CD14-positive monocyte (primary cell): Measurements from ENCODE around the gene CGN. TPM values are rescaled to one million over a fixed set of nuclear protein-coding genes. Genes with fewer than 3 reads are reported as not detected.

Experiments
- DNase-seq, 3 donors: peaks; one replicate each; pipeline ENCODE4 v3.0.0-alpha.2; 2011 to 2022
- H2AFZ ChIP-seq: 2 replicates; pipeline ENCODE4 v1.6.0; 2012; ENCODE audit warnings: mild to moderate bottlenecking, low read depth, low read length, inconsistent platforms; ENCODE audit not compliant: insufficient read depth, poor library complexity, severe bottlenecking
- H3K27ac ChIP-seq, 2 donors: 1 replicate in 1 of 2; 2 replicates in 1 of 2; pipeline ENCODE4 v1.5.1; 2012 to 2013; ENCODE audit warnings: low read length in 2 of 2, control low read depth in 1 of 2, inconsistent platforms in 1 of 2, low read depth in 1 of 2, mild to moderate bottlenecking in 1 of 2
- H3K27me3 ChIP-seq, 2 donors: one replicate each; pipeline versions ENCODE4 v1.6.0 to v1.6.1; 2011 to 2013; ENCODE audit warnings: low read length in 2 of 2; ENCODE audit not compliant: control insufficient read depth in 2 of 2, insufficient read depth in 2 of 2
- H3K36me3 ChIP-seq, 2 donors: replicated peaks in 1 of 2; 1 replicate in 1 of 2; 2 replicates in 1 of 2; pipeline versions ENCODE4 v1.5.1 to v1.6.1; 2012 to 2013; ENCODE audit warnings: low read length in 2 of 2, control low read depth in 1 of 2, inconsistent platforms in 1 of 2, mild to moderate bottlenecking in 1 of 2; ENCODE audit not compliant: insufficient read depth in 2 of 2, control insufficient read depth in 1 of 2
- H3K4me1 ChIP-seq, 2 donors: 1 replicate in 1 of 2; 2 replicates in 1 of 2; pipeline versions ENCODE4 v1.5.1 to v1.6.1; 2012 to 2013; ENCODE audit warnings: low read length in 2 of 2, control low read depth in 1 of 2, inconsistent platforms in 1 of 2, mild to moderate bottlenecking in 1 of 2, moderate library complexity in 1 of 2; ENCODE audit not compliant: insufficient read depth in 2 of 2, control insufficient read depth in 1 of 2
- H3K4me2 ChIP-seq: replicated peaks from 2 replicates; pipeline ENCODE3; 2012; ENCODE audit warnings: low read length, moderate library complexity, mild to moderate bottlenecking; ENCODE audit not compliant: poor library complexity, severe bottlenecking; ENCODE audit errors: extremely low read depth
- H3K4me3 ChIP-seq, 3 experiments: fragments of 200-600 bp in 1 of 3; sonication (generic) in 1 of 3; replicated peaks in 1 of 3; 1 replicate in 2 of 3; 2 replicates in 1 of 3; pipeline ENCODE4 v1.5.1; 2011 to 2013; ENCODE audit warnings: low read length in 3 of 3, mild to moderate bottlenecking in 3 of 3, control low read depth in 2 of 3, low read depth in 2 of 3, inconsistent platforms in 1 of 3, moderate library complexity in 1 of 3
- H3K79me2 ChIP-seq: 2 replicates; pipeline ENCODE4 v1.6.0; 2012; ENCODE audit warnings: mild to moderate bottlenecking, control low read depth, inconsistent platforms, low read length, moderate library complexity; ENCODE audit not compliant: insufficient read depth
- H3K9ac ChIP-seq: 2 replicates; pipeline ENCODE4 v1.6.0; 2017; ENCODE audit warnings: low read length, mild to moderate bottlenecking; ENCODE audit not compliant: insufficient read depth, poor library complexity, severe bottlenecking
- H3K9me3 ChIP-seq, 2 donors: replicated peaks in 1 of 2; 1 replicate in 1 of 2; 2 replicates in 1 of 2; pipeline versions ENCODE4 v1.5.1 to v1.6.1; 2012 to 2013; ENCODE audit warnings: low read length in 2 of 2, control low read depth in 1 of 2; ENCODE audit not compliant: control insufficient read depth in 1 of 2, insufficient read depth in 1 of 2
- H4K20me1 ChIP-seq: 2 replicates; pipeline ENCODE4 v1.6.0; 2012; ENCODE audit warnings: mild to moderate bottlenecking, low read length, control low read depth, moderate library complexity; ENCODE audit not compliant: insufficient read depth
- H3K27ac Mint-ChIP-seq, 7 donors: one replicate each; pipeline ENCODE4 v1.8.0; 2020; ENCODE audit warnings: mild to moderate bottlenecking in 7 of 7, mixed read lengths in 7 of 7, moderate library complexity in 6 of 7, inconsistent platforms in 2 of 7
- H3K27me3 Mint-ChIP-seq, 3 donors: one replicate each; pipeline ENCODE4 v1.8.0; 2021 to 2022; ENCODE audit warnings: low read depth in 3 of 3, mild to moderate bottlenecking in 3 of 3, mixed read lengths in 3 of 3, moderate library complexity in 3 of 3, inconsistent platforms in 1 of 3
- H3K36me3 Mint-ChIP-seq, 2 donors: one replicate each; pipeline ENCODE4 v1.8.0; 2020; ENCODE audit warnings: mixed read lengths in 2 of 2, inconsistent platforms in 1 of 2, mild to moderate bottlenecking in 1 of 2
- H3K4me1 Mint-ChIP-seq: one replicate; pipeline ENCODE4 v1.8.0; 2020; ENCODE audit warnings: mild to moderate bottlenecking, mixed read lengths
- H3K4me3 Mint-ChIP-seq, 2 donors: one replicate each; pipeline ENCODE4 v1.8.0; 2020; ENCODE audit warnings: mild to moderate bottlenecking in 2 of 2, mixed read lengths in 2 of 2, moderate library complexity in 1 of 2
- H3K9me3 Mint-ChIP-seq, 7 donors: one replicate each; pipeline ENCODE4 v1.8.0; 2020 to 2022; ENCODE audit warnings: mixed read lengths in 7 of 7, mild to moderate bottlenecking in 6 of 7, moderate library complexity in 6 of 7, inconsistent platforms in 2 of 7
- WGBS: methylation state at CpG from one replicate; pipeline ENCODE4 v1.1.5; 2013; ENCODE audit warnings: missing lambda C conversion rate; ENCODE audit not compliant: insufficient coverage; 5-methylcytosine and 5-hydroxymethylcytosine counted together
- intact Hi-C, 2 donors: fragments of 100-400 bp; cut with micrococcal nuclease; formaldehyde crosslinking; loops; one replicate each; pipeline versions ENCODE4 v1.15.0 to v1.15.1; 2023
- polyA plus RNA-seq, 3 donors: library from polyadenylated mRNA; depleted of rRNA in 1 of 3; unstranded in 2 of 3; stranded (reverse) in 1 of 3; fragments of 300-500 nt in 2 of 3; fragments of >200 nt in 1 of 3; fragmentation: Illumina TruSeq in 2 of 3; gene quantifications; 1 replicate in 2 of 3; 2 replicates in 1 of 3; pipeline ENCODE4 v1.2.3, GENCODE V29; 2012 to 2021
- TF ChIP-seq, protein P1 (sequence below): fragments of 200-600 bp; IDR thresholded peaks from one replicate; pipeline ENCODE4 v1.8.0; 2022; ENCODE audit warnings: antibody characterized with exemption, mild to moderate bottlenecking

The CGN gene
- polyA plus RNA-seq, 3 donors = not detected

DNA sequence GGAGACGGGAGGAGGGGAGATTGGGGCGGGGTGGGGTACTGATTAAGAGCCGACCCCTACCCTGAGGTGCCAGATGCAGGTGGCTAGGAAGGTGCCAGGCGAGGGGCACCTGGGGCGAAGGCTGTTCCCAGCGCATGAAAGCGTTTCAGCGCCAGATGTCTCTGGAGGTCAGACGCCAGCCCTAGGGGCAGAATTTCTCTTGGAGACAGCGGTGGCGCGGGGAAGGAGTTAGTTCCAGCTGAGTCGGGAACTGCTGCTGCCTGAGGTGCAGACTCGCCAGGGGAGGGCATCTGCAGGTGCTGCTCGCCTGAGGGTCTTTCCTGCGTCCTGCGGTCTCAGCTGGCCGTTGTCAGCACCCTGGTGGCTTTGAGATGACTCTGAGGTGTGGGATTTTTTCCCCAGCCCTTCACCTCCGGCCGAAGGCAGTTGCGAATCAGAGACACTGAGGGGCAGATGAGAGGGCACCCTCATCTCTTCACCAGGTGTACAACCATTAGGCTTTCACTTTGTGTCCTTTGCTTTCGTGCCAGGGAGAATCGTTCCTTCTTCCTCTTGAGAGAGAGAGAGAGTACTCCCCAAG, 539 bp downstream of the CGN start:
- DNase-seq = peak in 2 of 3 donors; percentile 18 to 21
- Mint-ChIP-seq H3K4me1 (peaks cover 28% of the 10 kb centered on the region), H3K4me3 (peak overlapping the region; percentile 87), H3K27me3 (peaks cover 44 to 55% (median 53%) of the 10 kb centered on the region in 3 donors), H3K9me3 (peaks cover 0 to 5% (median 2%) of the 10 kb centered on the region in 7 donors), H3K36me3 (no peaks in the 10 kb centered on the region), H3K27ac (peak overlapping the region in 2 of 7 donors; percentile 6 to 25)
- Histone ChIP-seq H3K27me3 (peaks cover 24 to 45% of the 10 kb centered on the region in 2 donors), H3K27ac (no peak overlapping the region), H3K79me2 (no peaks in the 10 kb centered on the region), H3K9ac (peak overlapping the region; percentile 61), H2AFZ (peak overlapping the region; percentile 77), H3K4me3 (peak overlapping the region; percentile 45 to 81 (median 47)), H4K20me1 (no peaks in the 10 kb centered on the region), H3K4me1 (peaks cover 17 to 31% of the 10 kb centered on the region in 2 donors), H3K36me3 (no peaks in the 10 kb centered on the region), H3K4me2 (peak overlapping the region; percentile 92), H3K9me3 (no peaks in the 10 kb centered on the region)
- TF ChIP-seq, protein P1, sequence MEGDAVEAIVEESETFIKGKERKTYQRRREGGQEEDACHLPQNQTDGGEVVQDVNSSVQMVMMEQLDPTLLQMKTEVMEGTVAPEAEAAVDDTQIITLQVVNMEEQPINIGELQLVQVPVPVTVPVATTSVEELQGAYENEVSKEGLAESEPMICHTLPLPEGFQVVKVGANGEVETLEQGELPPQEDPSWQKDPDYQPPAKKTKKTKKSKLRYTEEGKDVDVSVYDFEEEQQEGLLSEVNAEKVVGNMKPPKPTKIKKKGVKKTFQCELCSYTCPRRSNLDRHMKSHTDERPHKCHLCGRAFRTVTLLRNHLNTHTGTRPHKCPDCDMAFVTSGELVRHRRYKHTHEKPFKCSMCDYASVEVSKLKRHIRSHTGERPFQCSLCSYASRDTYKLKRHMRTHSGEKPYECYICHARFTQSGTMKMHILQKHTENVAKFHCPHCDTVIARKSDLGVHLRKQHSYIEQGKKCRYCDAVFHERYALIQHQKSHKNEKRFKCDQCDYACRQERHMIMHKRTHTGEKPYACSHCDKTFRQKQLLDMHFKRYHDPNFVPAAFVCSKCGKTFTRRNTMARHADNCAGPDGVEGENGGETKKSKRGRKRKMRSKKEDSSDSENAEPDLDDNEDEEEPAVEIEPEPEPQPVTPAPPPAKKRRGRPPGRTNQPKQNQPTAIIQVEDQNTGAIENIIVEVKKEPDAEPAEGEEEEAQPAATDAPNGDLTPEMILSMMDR = no peak
- intact Hi-C loops = no loop called here
- WGBS = 0% methylated on average over 15 of the region's 23 CpGs

DNA sequence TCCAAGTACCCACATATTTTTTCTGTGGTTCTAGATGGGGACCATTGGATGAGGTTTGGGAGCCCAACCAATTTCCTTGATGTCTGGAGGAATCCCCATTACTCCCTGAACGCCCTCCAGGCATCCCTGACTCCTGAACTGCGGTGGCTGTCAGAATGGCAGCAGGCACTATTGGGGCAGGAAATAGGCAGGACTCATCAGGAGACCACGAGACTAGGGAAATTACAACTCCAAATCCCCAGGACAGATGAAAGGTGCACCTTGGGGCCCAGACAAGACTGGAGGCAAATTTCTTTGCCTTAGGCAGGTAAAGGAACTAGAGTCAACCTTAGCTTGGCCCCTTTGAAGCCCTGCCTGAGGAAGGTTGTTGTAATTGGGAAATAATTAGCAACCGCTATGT, 1.1 kb downstream of the CGN start:
- peak overlapping the region; percentile 92 for H3K4me2 ChIP-seq
- no peak overlapping the region for H3K27ac ChIP-seq

More for the DNA sequence above, 1.1 kb downstream of the CGN start:
- H3K27me3 ChIP-seq = peaks cover 24 to 40% of the 10 kb centered on the region in 2 donors
- peaks cover 28% of the 10 kb centered on the region for H3K4me1 Mint-ChIP-seq
- intact Hi-C loops = no loop called here
- H3K27ac Mint-ChIP-seq = no peak overlapping the region
- no peak for DNase-seq
- peaks cover 0 to 5% (median 2%) of the 10 kb centered on the region in 7 donors for H3K9me3 Mint-ChIP-seq
- WGBS = 56% methylated on average over 4 of the region's 4 CpGs
- H3K27me3 Mint-ChIP-seq = peaks cover 40 to 54% (median 49%) of the 10 kb centered on the region in 3 donors
- H4K20me1 ChIP-seq = no peaks in the 10 kb centered on the region
- H3K9me3 ChIP-seq = no peaks in the 10 kb centered on the region
- H3K79me2 ChIP-seq = no peaks in the 10 kb centered on the region
- H3K4me3 Mint-ChIP-seq = peak overlapping the region; percentile 87
- H3K36me3 ChIP-seq = no peaks in the 10 kb centered on the region
- TF ChIP-seq, protein P1 = no peak
- peak overlapping the region in 1 of 3 experiments; percentile 81 for H3K4me3 ChIP-seq
- peaks cover 17 to 31% of the 10 kb centered on the region in 2 donors for H3K4me1 ChIP-seq
- no peaks in the 10 kb centered on the region for H3K36me3 Mint-ChIP-seq
- H2AFZ ChIP-seq = peak overlapping the region; percentile 77
- no peak overlapping the region for H3K9ac ChIP-seq
